Lower leg skin (tissue), 4 donors: ENCODE data around the gene LRRN4CL. TPM values are rescaled to one million over a fixed set of nuclear protein-coding genes. Genes with fewer than 3 reads are reported as not detected.

Experiments used
- DNase-seq, 2 donors: peaks; one replicate each; pipeline ENCODE4 v3.0.0-alpha.2; 2019; ENCODE audit warnings: low spot score in 2 of 2
- H3K4me3 ChIP-seq: fragments of 200-600 bp; sonication (generic); 2 replicates; pipeline ENCODE4 v1.5.1; 2017; ENCODE audit warnings: mild to moderate bottlenecking, low read depth; ENCODE audit not compliant: poor library complexity, severe bottlenecking
- CTCF ChIP-seq, 3 donors: fragments of 450-650 bp; IDR thresholded peaks; one replicate each; pipeline ENCODE4 v1.5.1; 2016; ENCODE audit warnings: antibody characterized with exemption in 3 of 3, mild to moderate bottlenecking in 3 of 3, moderate library complexity in 2 of 3
- POLR2A ChIP-seq, 2 donors: fragments of 450-650 bp; IDR thresholded peaks; one replicate each; pipeline ENCODE4 v1.6.1; 2016 to 2017; ENCODE audit warnings: antibody characterized with exemption in 2 of 2, mild to moderate bottlenecking in 1 of 2, moderate library complexity in 1 of 2
- WGBS, 2 donors: methylation state at CpG; one replicate each; pipeline ENCODE4 v1.1.5; 2018; 5-methylcytosine and 5-hydroxymethylcytosine counted together
- intact Hi-C: fragments of 100-400 bp; cut with DNase I; formaldehyde crosslinking; loops from one replicate; pipeline ENCODE4 v1.15.0; 2023; ENCODE audit warnings: low total_unique reads
- total RNA-seq, 4 donors: library from RNA; depleted of rRNA; stranded (reverse); fragments of >200 nt; gene quantifications; one replicate each; pipeline ENCODE4 v1.1.0, GENCODE V29; 2016

The LRRN4CL gene
- total RNA-seq, 4 donors from 2014 or later, result 7.3 to 11.6 (median 9.9) TPM

DNA sequence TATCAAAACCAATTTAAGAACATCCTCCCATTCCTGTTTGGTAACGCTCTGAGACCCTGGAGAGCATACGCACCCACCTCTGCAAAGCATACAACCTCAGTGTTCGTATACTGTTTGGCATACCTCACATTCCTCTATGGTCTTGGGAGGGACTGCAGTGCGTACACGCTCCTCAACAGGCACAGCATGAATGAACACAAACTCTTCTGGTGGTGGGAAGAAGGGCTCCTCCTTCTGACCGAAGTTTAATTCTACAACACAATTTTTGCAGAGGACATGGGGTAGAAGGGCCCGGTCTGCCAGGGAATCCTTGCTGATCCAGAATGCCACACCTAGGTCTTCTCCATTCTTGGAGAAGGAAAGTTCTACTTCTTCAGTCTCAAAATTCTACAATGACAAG lies 32.7 kb upstream of the LRRN4CL start:
- 66 to 67% methylated on average over 7 of the region's 7 CpGs for WGBS, 2 donors
- intact Hi-C loops, result no loop called here
- H3K4me3 ChIP-seq, result no peak overlapping the region
- DNase-seq, result no peak
- no peak for TF ChIP-seq CTCF (IDR thresholded peaks at IDR 0.05)

DNA sequence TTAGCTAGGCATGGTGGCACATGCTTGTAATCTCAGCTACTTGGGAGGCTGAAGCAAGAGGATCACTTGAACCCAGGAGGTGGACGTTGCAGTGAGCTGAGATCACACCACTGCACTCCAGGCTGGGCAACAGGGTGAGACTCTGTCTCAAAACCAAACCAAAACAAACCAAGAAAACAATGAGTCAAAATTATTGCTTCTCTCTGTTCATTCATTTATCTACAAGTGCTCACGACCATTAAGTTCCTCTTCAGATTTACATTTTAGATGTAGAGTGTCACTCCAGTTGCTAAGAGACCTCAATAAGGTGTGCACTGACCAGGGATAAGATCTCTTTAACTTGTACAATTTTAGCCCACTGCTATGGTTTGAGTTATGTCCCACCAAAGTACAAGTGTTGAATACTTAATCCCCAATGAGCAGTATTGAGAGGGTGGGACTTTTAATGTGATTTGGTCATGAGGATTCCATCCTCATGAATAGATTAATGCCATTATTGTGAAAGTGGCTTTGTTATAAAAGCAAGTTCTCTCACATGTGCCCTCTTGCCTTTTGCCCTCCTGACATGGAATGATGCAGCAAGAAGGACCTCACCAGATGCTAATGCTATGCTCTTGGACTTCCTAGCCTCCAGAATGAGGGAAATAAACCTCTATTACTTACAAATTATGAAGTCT lies 30.1 kb upstream of the LRRN4CL start:
- 73 to 88% methylated on average over 2 of the region's 2 CpGs for WGBS, 2 donors

GRCh38 chr11:62716816-62717215 lies 27.5 kb upstream of the LRRN4CL start:
- DNase-seq, result no peak
- 72 to 80% methylated on average over 11 of the region's 11 CpGs for WGBS, 2 donors
- intact Hi-C loops, result no loop called here
- H3K4me3 ChIP-seq, result no peak overlapping the region
- TF ChIP-seq CTCF (IDR thresholded peaks at IDR 0.05), result no peak
- no peak for TF ChIP-seq POLR2A (IDR thresholded peaks at IDR 0.05)

More for the DNA sequence above, 30.1 kb upstream of the LRRN4CL start:
- TF ChIP-seq CTCF (IDR thresholded peaks at IDR 0.05) (no peak), POLR2A (IDR thresholded peaks at IDR 0.05) (no peak)
- no peak overlapping the region for H3K4me3 ChIP-seq
- intact Hi-C loops, result no loop called here
- DNase-seq, result no peak

DNA sequence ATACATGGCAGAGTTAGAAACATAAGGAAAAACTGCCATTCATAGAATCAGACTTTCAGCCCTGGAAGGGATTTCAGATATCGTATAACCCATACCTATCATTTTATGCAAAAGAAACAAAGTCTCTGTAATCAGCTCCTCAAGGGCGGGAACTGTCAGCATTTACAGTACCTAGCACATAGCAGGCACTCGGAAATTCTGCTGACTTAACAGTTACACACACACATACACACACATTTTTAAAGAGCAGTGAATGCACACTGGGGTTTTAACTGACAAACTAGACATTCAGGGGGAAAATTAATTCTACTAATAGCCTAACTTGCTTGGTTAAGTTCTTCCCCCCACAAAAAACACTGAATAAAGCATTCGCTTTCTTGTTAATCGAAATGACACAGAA lies 26.9 kb upstream of the LRRN4CL start:
- TF ChIP-seq CTCF (IDR thresholded peaks at IDR 0.05) (no peak), POLR2A (IDR thresholded peaks at IDR 0.05) (no peak)
- 85 to 88% methylated on average over 5 of the region's 5 CpGs for WGBS, 2 donors
- intact Hi-C loops, result no loop called here
- no peak overlapping the region for H3K4me3 ChIP-seq
- no peak for DNase-seq

- TF ChIP-seq POLR2A (IDR thresholded peaks at IDR 0.05) (no peak), CTCF (IDR thresholded peaks at IDR 0.05) (no peak)
- WGBS, 2 donors, result 81 to 88% methylated on average over 24 of the region's 24 CpGs
- no peak overlapping the region for H3K4me3 ChIP-seq
- no peak for DNase-seq
- intact Hi-C loops, result no loop called here
Observed at GRCh38 chr11:62715150-62716130, 26.1 kb upstream of the LRRN4CL start.
